Activated CD4-positive, alpha-beta T cell treated with anti-CD3 and anti-CD28 coated beads for 4 hours (primary cell): ENCODE data around the gene PKHD1.
"Not testable (repeated sequence)": the region's sequence is repeated elsewhere in the genome, so short reads cannot be mapped to it uniquely, and the experiment has no call there.

Experiments used
- DNase-seq, 2 donors: peaks; one replicate each; pipeline ENCODE4 v3.0.0-alpha.2; 2020

Gene PKHD1

GRCh38 chr6:51913265-51913664, 174.1 kb downstream of the PKHD1 start:
- DNase-seq = no peak

- DNase-seq = no peak
Observed at GRCh38 chr6:51910851-51911250, 176.6 kb downstream of the PKHD1 start.

- no peak for DNase-seq
Observed at GRCh38 chr6:51908243-51908642, 179.2 kb downstream of the PKHD1 start.

GRCh38 chr6:51901766-51902764, 185.3 kb downstream of the PKHD1 start:
- DNase-seq = no peak

- DNase-seq = no peak
Observed at GRCh38 chr6:51893366-51893765, 194.0 kb downstream of the PKHD1 start.

GRCh38 chr6:51892750-51893149, 194.7 kb downstream of the PKHD1 start:
- DNase-seq = no peak

GRCh38 chr6:51892339-51892738, 195.1 kb downstream of the PKHD1 start:
- no peak for DNase-seq

- no peak for DNase-seq
Observed at GRCh38 chr6:51891784-51892183, 195.6 kb downstream of the PKHD1 start.

GRCh38 chr6:51887859-51888258, 199.6 kb downstream of the PKHD1 start:
- no peak for DNase-seq

- no peak for DNase-seq
Observed at GRCh38 chr6:51885957-51886356, 201.5 kb downstream of the PKHD1 start.

- no peak for DNase-seq
Observed at GRCh38 chr6:51868591-51869355, 218.6 kb downstream of the PKHD1 start.

- no peak for DNase-seq
Observed at GRCh38 chr6:51866867-51867266, 220.5 kb downstream of the PKHD1 start.

- no peak for DNase-seq
Observed at GRCh38 chr6:51865996-51866395, 221.4 kb downstream of the PKHD1 start.

GRCh38 chr6:51865176-51865575, 222.2 kb downstream of the PKHD1 start:
- no peak for DNase-seq

- no peak for DNase-seq
Observed at GRCh38 chr6:51857134-51857533, 230.3 kb downstream of the PKHD1 start.

GRCh38 chr6:51856508-51856907, 230.9 kb downstream of the PKHD1 start:
- no peak for DNase-seq

GRCh38 chr6:51855310-51856082, 231.9 kb downstream of the PKHD1 start:
- DNase-seq = no peak

GRCh38 chr6:51854876-51855275, 232.5 kb downstream of the PKHD1 start:
- DNase-seq = no peak

GRCh38 chr6:51854347-51854746, 233.1 kb downstream of the PKHD1 start:
- DNase-seq = no peak

GRCh38 chr6:51853109-51853508, 234.3 kb downstream of the PKHD1 start:
- DNase-seq = not testable (repeated sequence)

- DNase-seq = no peak
Observed at GRCh38 chr6:51846531-51846930, 240.9 kb downstream of the PKHD1 start.

- no peak for DNase-seq
Observed at GRCh38 chr6:51844336-51844735, 243.1 kb downstream of the PKHD1 start.

GRCh38 chr6:51843456-51844056, 243.9 kb downstream of the PKHD1 start:
- DNase-seq = no peak
